ENCODE measurements around the gene TCEAL7. TPM values are rescaled to one million over a fixed set of nuclear protein-coding genes. Genes with fewer than 3 reads are reported as not detected.

TCEAL7 gene
- total and polyA plus RNA-seq, 2 donors from 2014 or later, result 2.6 to 7.7 TPM

- peak in 4 of 5 donors; percentile 56 to 80 (median 65) for DNase-seq
- H3K9ac ChIP-seq (ENCODE audit: low read length in 3 of 3), result no peak overlapping the region
- H3K27ac ChIP-seq (ENCODE audit: low read depth in 2 of 2, low read length in 2 of 2), result no peak overlapping the region
Measured at GRCh38 chrX:103330681-103331288, 746 bp downstream of the TCEAL7 start.

DNA sequence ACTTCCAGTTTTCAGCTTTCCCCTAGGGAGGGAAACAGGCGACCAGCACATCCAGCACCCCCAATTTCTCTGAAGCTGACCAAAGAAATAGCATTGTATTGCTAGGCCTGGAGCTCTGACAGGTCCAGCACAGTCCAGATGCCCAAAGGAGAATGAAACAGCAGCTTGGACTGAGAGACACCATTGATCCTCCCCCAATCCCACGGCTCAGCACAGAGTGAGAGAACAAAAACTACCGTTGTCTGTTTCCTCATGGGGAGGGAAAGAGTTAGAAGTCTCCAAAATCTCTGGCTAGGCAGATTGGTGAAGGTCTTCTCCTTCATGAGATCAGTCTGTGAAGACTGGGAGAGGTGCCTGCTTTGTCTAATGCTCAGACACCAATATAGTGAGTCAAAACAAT lies 8.6 kb downstream of the TCEAL7 start:
- intact Hi-C loops (cut with DNase I), result no loop called here
- Histone ChIP-seq H3K27me3 (ENCODE audit: control insufficient read depth, insufficient read depth, low read length) (no peaks in the 10 kb centered on the region), H3K27ac (ENCODE audit: low read depth in 2 of 2, low read length in 2 of 2) (no peak overlapping the region), H3K9me3 (ENCODE audit: control insufficient read depth in 2 of 3, insufficient read depth in 1 of 3, low read length in 3 of 3) (no peaks in the 10 kb centered on the region), H3K36me3 (ENCODE audit: control insufficient read depth in 2 of 3, insufficient read depth in 3 of 3, low read length in 3 of 3) (no peaks in the 10 kb centered on the region), H3K4me1 (ENCODE audit: control insufficient read depth in 2 of 3, insufficient read depth in 2 of 3, low read depth in 1 of 3, low read length in 3 of 3) (no peaks in the 10 kb centered on the region), H3K4me3 (ENCODE audit: low read length in 3 of 3) (no peak overlapping the region), H3K9ac (ENCODE audit: low read length in 3 of 3) (no peak overlapping the region)
- DNase-seq (no peak), FAIRE-seq (no peak)
- TF ChIP-seq CTCF (IDR thresholded peaks at IDR 0.05; ENCODE audit: borderline replicate concordance, extremely low read depth, insufficient read depth), result no peak

More at GRCh38 chrX:103330681-103331288, 746 bp downstream of the TCEAL7 start:
- H3K36me3 ChIP-seq (ENCODE audit: control insufficient read depth in 2 of 3, insufficient read depth in 3 of 3, low read length in 3 of 3), result no peaks in the 10 kb centered on the region
- peak overlapping the region; percentile 24 to 60 (median 47) for H3K4me3 ChIP-seq (ENCODE audit: low read length in 3 of 3)
- no peak for TF ChIP-seq CTCF (IDR thresholded peaks at IDR 0.05; ENCODE audit: borderline replicate concordance, extremely low read depth, insufficient read depth)
- H3K4me1 ChIP-seq (ENCODE audit: control insufficient read depth in 2 of 3, insufficient read depth in 2 of 3, low read depth in 1 of 3, low read length in 3 of 3), result no peaks in the 10 kb centered on the region
- peaks cover 4% of the 10 kb centered on the region for H3K27me3 ChIP-seq (ENCODE audit: control insufficient read depth, insufficient read depth, low read length)
- intact Hi-C loops (cut with DNase I), result no loop called here
- no peaks in the 10 kb centered on the region for H3K9me3 ChIP-seq (ENCODE audit: control insufficient read depth in 2 of 3, insufficient read depth in 1 of 3, low read length in 3 of 3)
- FAIRE-seq, result no peak

GRCh38 chrX:103343105-103343504 lies 13.1 kb downstream of the TCEAL7 start:
- Histone ChIP-seq H3K27me3 (ENCODE audit: control insufficient read depth, insufficient read depth, low read length) (peaks cover 2% of the 10 kb centered on the region), H3K9ac (ENCODE audit: low read length in 3 of 3) (no peak overlapping the region), H3K4me1 (ENCODE audit: control insufficient read depth in 2 of 3, insufficient read depth in 2 of 3, low read depth in 1 of 3, low read length in 3 of 3) (no peaks in the 10 kb centered on the region), H3K27ac (ENCODE audit: low read depth in 2 of 2, low read length in 2 of 2) (no peak overlapping the region), H3K36me3 (ENCODE audit: control insufficient read depth in 2 of 3, insufficient read depth in 3 of 3, low read length in 3 of 3) (no peaks in the 10 kb centered on the region), H3K4me3 (ENCODE audit: low read length in 3 of 3) (no peak overlapping the region), H3K9me3 (ENCODE audit: control insufficient read depth in 2 of 3, insufficient read depth in 1 of 3, low read length in 3 of 3) (no peaks in the 10 kb centered on the region)
- TF ChIP-seq CTCF (IDR thresholded peaks at IDR 0.05; ENCODE audit: borderline replicate concordance, extremely low read depth, insufficient read depth), result peak; percentile 68
- intact Hi-C loops (cut with DNase I), result loop anchor here (10.0 kb wide), 1 partner anchor 122 kb away; no protein-coding TSS in a partner anchor
- DNase-seq (peak in 2 of 5 donors; percentile 59 to 62), FAIRE-seq (peak; percentile 90)

Data from kidney (tissue), 14 donors.